ENCODE results near the gene ACSM2B.
"Not testable (repeated sequence)": the region's sequence is repeated elsewhere in the genome, so short reads cannot be mapped to it uniquely, and the experiment has no call there.

The ACSM2B gene

GRCh38 chr16:20507280-20507679 is 68.9 kb downstream of the ACSM2B start:
- no peak for DNase-seq (ENCODE audit: low read depth)
- H3K4me3 ChIP-seq (ENCODE audit: low read length): no peak overlapping the region
- TF ChIP-seq CTCF (IDR thresholded peaks at IDR 0.05; ENCODE audit: insufficient read depth, low read depth, low read length, missing control alignments): no peak

DNA sequence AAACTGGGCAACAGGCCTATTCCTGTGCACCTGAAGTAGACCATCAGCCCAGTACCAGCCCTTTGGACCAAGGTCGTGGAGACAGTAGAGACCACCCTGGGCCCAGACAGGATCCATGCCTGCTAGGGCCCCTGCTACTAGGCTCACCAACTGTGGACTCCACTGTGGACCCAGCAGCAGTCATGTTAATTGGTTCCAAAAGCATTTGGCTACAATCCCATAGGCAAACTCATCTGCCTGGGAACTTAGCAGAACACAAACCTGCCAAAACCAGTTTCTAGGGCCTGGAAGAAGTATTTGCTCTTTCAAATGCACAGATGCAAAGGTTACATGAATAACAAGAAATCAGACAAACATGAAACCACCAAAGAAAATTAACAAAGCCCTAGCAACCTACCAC is 71.7 kb downstream of the ACSM2B start:
- no peak overlapping the region for H3K4me3 ChIP-seq (ENCODE audit: low read length)
- no peak for DNase-seq (ENCODE audit: low read depth)
- TF ChIP-seq CTCF (IDR thresholded peaks at IDR 0.05; ENCODE audit: insufficient read depth, low read depth, low read length, missing control alignments): no peak

DNA sequence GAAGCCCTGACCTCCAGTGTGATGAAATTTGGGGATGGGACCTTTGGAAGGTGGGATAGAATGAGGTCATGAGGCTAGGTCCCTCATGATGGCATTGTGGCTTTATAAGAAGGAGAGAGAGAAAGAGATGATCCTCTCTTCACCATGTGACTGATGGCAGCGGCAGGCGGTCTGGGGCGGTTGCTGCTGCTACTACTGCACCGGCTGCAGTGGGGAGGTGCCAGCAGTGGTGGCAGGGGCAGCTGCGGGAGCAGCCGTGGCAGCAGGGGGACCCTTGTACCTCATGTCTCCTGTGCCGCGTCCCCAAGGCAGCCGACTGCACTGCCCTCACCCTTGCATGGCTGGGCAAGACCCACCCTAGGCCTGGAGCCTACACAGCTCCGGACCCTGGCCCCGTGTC is 84.7 kb downstream of the ACSM2B start:
- DNase-seq (ENCODE audit: low read depth); H3K4me3 ChIP-seq (ENCODE audit: low read length): not testable (repeated sequence)

DNA sequence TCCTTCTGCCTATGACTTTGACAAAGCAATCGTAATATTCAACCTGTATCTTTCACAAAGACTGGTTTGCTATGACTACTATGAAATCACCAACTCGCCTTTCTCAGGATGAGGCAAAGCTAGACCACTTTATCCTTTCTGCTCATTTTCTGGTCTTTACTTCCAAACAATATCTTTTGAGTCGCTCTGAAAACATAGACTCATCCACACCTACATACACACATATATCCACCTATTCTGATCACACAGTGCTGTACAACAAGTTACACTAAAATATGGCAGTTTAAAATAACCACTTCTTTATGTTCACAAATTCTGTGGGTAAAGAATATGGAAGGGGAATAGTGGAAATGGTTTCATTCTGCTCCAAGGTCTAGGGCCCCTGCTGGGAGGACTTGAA is 85.2 kb downstream of the ACSM2B start:
- H3K4me3 ChIP-seq (ENCODE audit: low read length); DNase-seq (ENCODE audit: low read depth): not testable (repeated sequence)

Measured in epithelial cell of esophagus (primary cell).